Dedifferentiated amniotic fluid mesenchymal stem cell (primary cell): ENCODE data around the gene ZNF521.
"Not testable (repeated sequence)": the region's sequence is repeated elsewhere in the genome, so short reads cannot be mapped to it uniquely, and the experiment has no call there.

Experiments used
- DNase-seq: peaks from one replicate; pipeline ENCODE4 v3.0.0-alpha.2; 2016; ENCODE audit errors: extremely low spot score

ZNF521 gene

GRCh38 chr18:25289001-25289631 lies 62.9 kb downstream of the ZNF521 start:
- DNase-seq, result peak; percentile 97

- DNase-seq, result no peak
Measured at GRCh38 chr18:25288340-25288938, 63.5 kb downstream of the ZNF521 start.

- no peak for DNase-seq
Measured at GRCh38 chr18:25287106-25287505, 64.9 kb downstream of the ZNF521 start.

GRCh38 chr18:25284861-25285550 lies 67.0 kb downstream of the ZNF521 start:
- peak; percentile 45 for DNase-seq

- no peak for DNase-seq
Measured at GRCh38 chr18:25284281-25284680, 67.7 kb downstream of the ZNF521 start.

- no peak for DNase-seq
Measured at GRCh38 chr18:25283781-25284180, 68.2 kb downstream of the ZNF521 start.

- no peak for DNase-seq
Measured at GRCh38 chr18:25282896-25283703, 68.9 kb downstream of the ZNF521 start.

- DNase-seq, result no peak
Measured at GRCh38 chr18:25282282-25282681, 69.7 kb downstream of the ZNF521 start.

- DNase-seq, result no peak
Measured at GRCh38 chr18:25281556-25281955, 70.4 kb downstream of the ZNF521 start.

- DNase-seq, result no peak
Measured at GRCh38 chr18:25279961-25280360, 72.0 kb downstream of the ZNF521 start.

- no peak for DNase-seq
Measured at GRCh38 chr18:25279556-25279955, 72.4 kb downstream of the ZNF521 start.

GRCh38 chr18:25279133-25279532 lies 72.8 kb downstream of the ZNF521 start:
- DNase-seq, result peak; percentile 39

GRCh38 chr18:25278394-25278793 lies 73.6 kb downstream of the ZNF521 start:
- DNase-seq, result no peak

- no peak for DNase-seq
Measured at GRCh38 chr18:25275412-25276001, 76.5 kb downstream of the ZNF521 start.

- DNase-seq, result no peak
Measured at GRCh38 chr18:25274926-25275325, 77.0 kb downstream of the ZNF521 start.

- DNase-seq, result not testable (repeated sequence)
Measured at GRCh38 chr18:25266931-25267527, 84.9 kb downstream of the ZNF521 start.

- DNase-seq, result no peak
Measured at GRCh38 chr18:25262920-25263319, 89.0 kb downstream of the ZNF521 start.

GRCh38 chr18:25261768-25262167 lies 90.2 kb downstream of the ZNF521 start:
- no peak for DNase-seq

- DNase-seq, result no peak
Measured at GRCh38 chr18:25256439-25256838, 95.5 kb downstream of the ZNF521 start.

GRCh38 chr18:25253779-25254178 lies 98.2 kb downstream of the ZNF521 start:
- no peak for DNase-seq

- no peak for DNase-seq
Measured at GRCh38 chr18:25253136-25253535, 98.8 kb downstream of the ZNF521 start.

GRCh38 chr18:25251068-25251467 lies 100.9 kb downstream of the ZNF521 start:
- no peak for DNase-seq
